HG03575 (cell line): ENCODE measurements around the gene FEM1B.

Experiments
- ATAC-seq: cut with Tn5 transposase; IDR thresholded peaks from one replicate; pipeline ENCODE4 v1.9.1; 2021; ENCODE audit not compliant: unreplicated experiment, insufficient number of reproducible peaks, low FRiP score; ENCODE audit errors: extremely low read depth

Gene FEM1B

DNA sequence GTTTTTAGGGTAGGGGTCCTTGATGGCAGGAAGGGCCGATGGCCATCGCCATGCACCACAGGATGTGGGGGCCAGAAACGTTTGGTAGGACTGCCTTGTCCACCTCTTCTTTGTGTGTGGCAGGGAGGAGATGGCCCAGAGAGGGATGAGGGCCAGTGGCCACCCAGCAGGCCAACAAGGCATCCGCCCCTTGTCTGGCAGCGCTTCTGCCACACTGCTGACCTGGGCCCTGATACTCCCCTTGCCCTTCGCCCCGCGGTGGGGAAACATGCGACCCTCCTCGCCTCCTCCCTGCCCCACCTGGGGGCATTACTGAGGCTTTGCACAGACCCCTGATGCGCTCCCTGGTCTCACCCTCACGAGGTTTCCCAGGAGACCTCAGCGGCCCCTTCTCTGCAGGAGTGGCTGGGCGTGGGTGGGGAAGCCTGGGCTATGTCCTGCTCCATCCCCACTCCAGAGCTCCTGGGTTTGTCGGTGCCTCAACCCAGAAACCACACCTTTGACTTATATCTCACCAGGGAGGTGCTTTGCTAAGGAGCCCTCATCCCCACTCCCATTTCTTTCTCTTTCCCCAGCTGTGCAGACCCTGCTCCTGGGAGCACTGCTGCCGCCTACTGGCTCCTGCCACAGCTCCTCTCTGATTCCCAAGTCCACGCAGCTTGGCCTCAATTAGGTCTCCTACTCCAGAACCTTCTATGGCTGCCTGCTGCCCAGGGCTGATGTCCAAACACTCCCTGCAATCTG lies 38.7 kb downstream of the FEM1B start:
- ATAC-seq, result no peak

DNA sequence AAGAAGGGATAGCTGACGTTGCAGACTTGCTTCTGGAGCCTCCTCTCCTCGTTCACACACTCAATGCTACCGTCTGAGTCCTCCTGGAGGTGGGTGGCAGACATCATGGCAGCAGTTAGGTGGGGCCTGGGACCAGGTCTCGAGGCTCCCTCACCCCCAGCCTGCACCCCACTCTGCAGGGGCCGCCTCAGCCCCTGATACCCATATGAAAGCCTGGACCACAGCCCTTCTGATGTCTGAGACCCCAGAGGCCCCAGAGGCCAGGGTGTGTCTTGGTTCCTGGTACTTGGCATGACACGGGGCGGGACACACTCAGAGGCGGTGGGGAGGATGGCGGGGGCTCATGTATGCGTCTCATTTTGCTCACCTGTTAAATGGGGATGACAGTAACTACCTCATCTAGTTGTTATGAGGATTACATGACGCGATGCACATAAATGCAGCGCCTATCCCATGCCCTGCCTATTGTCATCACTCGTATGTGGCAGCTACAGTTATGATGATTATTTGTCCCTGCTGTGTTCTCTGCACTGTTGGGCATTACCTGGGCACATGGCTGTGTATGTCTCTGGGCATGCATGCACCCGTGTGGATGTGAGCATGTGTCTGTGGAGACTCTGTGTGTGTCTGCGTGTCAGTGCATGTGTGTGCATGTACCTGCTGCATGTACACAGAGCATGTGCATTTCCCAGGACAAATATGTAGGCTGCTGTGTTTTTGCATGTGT lies 39.9 kb downstream of the FEM1B start:
- no peak for ATAC-seq

GRCh38 chr15:68318008-68318835 lies 40.7 kb downstream of the FEM1B start:
- no peak for ATAC-seq

GRCh38 chr15:68318931-68319909 lies 41.7 kb downstream of the FEM1B start:
- ATAC-seq, result no peak

DNA sequence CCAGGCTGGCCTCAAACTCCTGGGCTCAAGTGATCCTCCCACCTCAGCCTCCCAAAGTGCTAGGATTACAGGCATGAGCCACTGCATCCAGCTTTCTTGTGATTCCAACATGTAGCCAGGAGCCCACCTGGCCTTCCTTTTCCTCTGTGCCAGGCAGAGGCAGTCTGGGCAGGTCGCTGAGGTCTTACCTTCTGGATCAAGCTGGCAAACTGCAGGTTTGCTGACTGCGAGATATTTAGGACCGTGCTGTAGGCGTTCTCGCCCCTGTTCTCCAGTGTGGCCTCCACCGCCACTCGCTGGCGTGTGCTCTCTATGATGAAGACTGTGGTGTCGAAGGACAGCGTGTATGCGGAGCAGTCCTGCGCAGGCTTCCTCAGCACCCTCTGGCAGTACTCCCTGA lies 42.5 kb downstream of the FEM1B start:
- no peak for ATAC-seq

GRCh38 chr15:68321229-68321628 lies 43.7 kb downstream of the FEM1B start:
- ATAC-seq, result no peak

- no peak for ATAC-seq
Observed at GRCh38 chr15:68322796-68323195, 45.3 kb downstream of the FEM1B start.

- ATAC-seq, result no peak
Observed at GRCh38 chr15:68325726-68326125, 48.2 kb downstream of the FEM1B start.

DNA sequence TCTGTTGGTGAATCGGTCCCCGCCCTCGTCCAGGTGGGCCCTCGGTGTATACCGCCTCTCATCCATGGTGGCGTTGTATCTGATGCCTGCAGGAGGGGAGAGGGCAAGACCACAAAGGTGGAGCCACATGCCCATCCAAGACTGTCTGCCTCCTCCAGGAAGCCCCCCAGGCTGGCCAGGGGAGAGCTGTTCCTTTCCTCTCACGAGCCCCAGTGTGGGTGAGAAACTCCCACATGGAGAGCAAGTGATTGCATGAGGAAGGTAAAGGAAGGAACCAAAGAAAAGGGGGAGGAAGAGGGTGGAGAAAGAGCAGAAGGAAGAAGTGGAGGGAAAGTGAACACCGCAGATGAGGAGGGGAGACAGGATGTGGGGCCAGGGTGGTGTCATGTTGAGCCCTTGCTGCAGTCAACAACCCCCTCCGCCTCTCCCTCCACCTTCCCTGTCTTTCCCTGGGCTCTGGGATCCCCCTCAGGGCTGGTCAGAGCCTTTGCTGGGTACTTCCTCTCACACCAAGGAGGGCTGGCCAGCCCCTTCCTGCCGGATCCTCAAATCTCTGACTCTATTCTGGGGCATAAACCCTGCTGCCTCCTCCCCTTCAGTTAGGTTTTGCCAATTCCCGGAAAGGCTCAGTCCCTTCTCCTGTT lies 49.3 kb downstream of the FEM1B start:
- no peak for ATAC-seq

- ATAC-seq, result no peak
Observed at GRCh38 chr15:68328443-68328842, 50.9 kb downstream of the FEM1B start.

GRCh38 chr15:68328964-68329363 lies 51.4 kb downstream of the FEM1B start:
- no peak for ATAC-seq

GRCh38 chr15:68330416-68330815 lies 52.9 kb downstream of the FEM1B start:
- ATAC-seq, result no peak

- ATAC-seq, result no peak
Observed at GRCh38 chr15:68330901-68331300, 53.4 kb downstream of the FEM1B start.

GRCh38 chr15:68332266-68332665 lies 54.7 kb downstream of the FEM1B start:
- ATAC-seq, result no peak

DNA sequence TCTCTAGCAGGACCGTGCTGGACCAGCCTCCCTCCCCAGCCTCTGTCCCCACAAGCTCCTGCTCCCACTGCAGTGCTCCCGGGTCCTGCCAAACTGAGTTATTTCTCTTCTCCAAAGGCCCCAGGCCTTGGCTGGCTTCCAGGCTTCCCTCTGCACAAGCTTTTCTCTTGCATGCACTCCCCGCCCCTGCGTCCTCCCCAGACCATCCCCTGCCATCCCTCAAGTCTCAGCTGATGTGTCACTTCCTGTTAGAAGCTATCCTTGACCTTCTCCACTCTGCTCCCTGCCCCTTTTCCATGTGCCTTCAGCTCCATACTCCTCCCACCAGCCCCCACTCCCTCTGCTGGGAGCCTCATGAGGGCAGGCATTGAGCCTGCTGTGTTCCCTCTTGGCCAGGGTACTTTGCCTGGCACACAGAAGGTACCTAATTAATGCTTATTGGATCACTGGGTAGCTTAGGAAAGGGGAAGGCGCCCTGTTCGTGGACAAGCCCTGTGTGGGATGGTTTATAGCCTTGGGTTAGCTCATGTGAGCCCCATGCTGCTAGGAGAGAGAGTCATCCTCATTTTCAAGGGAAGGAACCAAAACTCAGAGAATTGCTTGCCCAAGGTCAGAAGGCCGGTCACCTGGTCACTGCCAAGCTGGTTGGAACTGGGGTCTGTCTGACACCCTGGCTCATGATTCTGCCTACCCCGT lies 56.4 kb downstream of the FEM1B start:
- no peak for ATAC-seq

DNA sequence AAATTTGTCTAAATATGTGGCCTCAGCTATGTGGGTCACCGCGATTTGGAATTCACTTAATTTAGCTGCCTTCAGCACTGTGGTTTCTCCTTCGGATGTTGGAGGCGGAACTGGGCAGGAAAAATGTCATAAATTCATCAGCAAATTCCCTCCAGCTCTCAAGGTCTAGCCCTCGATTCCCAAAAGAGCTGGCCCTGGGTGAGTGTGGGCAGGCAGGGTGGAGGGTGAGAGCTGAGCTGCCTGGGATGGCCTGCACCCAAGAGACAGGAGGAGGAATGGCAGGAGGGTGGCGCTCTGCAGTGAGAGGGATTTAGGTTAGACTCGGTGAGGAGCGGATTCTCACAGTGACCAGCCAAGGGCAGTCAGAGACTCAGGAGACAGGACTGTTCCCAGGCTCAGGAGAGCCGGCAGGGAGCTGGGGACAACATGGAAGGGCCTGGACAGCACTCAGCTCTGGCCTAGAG lies 57.1 kb downstream of the FEM1B start:
- ATAC-seq, result no peak

GRCh38 chr15:68335251-68335650 lies 57.7 kb downstream of the FEM1B start:
- no peak for ATAC-seq

DNA sequence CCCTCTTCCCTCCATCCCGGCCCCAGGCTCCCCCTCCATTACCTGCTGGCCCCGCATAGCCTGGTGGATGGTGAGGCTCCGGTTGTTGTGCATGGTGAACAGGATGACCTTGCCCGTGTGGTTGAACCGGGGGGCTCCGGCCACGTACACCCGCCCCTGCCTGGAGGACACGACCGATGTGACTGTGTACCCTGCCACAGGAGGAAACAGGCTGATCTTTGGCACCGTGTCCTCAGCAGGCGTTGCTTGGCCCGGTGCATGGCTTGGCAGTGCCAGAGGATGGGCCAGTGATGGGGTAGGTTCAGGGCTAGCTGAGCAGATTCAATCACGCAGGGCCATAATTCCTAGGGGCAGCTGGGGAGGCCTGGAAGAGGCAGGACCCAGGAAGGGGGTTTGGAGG lies 58.1 kb downstream of the FEM1B start:
- ATAC-seq, result no peak
